H9 (cell line): ENCODE data around the gene C13orf46. TPM values are rescaled to one million over a fixed set of nuclear protein-coding genes. Genes with fewer than 3 reads are reported as not detected.

ENCODE experiments used
- DNase-seq: peaks from one replicate; pipeline ENCODE4 v3.0.0-alpha.2; 2017
- H2AFZ ChIP-seq: one replicate; pipeline ENCODE4 v1.6.1; 2013; ENCODE audit warnings: mild to moderate bottlenecking, low read length, control low read depth, moderate library complexity
- H2AK5ac ChIP-seq: 2 replicates; pipeline ENCODE4 v1.6.1; 2013; ENCODE audit warnings: low read length, control low read depth, mixed read lengths; ENCODE audit not compliant: insufficient read length
- H2BK120ac ChIP-seq: one replicate; pipeline ENCODE4 v1.6.1; 2013; ENCODE audit warnings: low read depth, mild to moderate bottlenecking, low read length, control low read depth, inconsistent platforms; ENCODE audit not compliant: poor library complexity, severe bottlenecking
- H2BK12ac ChIP-seq: 2 replicates; pipeline ENCODE4 v1.6.1; 2013; ENCODE audit warnings: low read length, control low read depth, mixed read lengths, low read depth; ENCODE audit not compliant: insufficient read length
- H2BK15ac ChIP-seq: 2 replicates; pipeline ENCODE4 v1.6.1; 2013; ENCODE audit warnings: low read depth, low read length, control low read depth
- H2BK20ac ChIP-seq: one replicate; pipeline ENCODE4 v1.6.1; 2013; ENCODE audit warnings: low read depth, mild to moderate bottlenecking, low read length, control low read depth, inconsistent platforms; ENCODE audit not compliant: poor library complexity, severe bottlenecking
- H2BK5ac ChIP-seq: 2 replicates; pipeline ENCODE4 v1.6.1; 2013; ENCODE audit warnings: low read length, control low read depth, mixed read lengths; ENCODE audit not compliant: insufficient read length
- H3K14ac ChIP-seq: 2 replicates; pipeline ENCODE4 v1.6.1; 2013; ENCODE audit warnings: low read length, control low read depth; ENCODE audit not compliant: insufficient read depth
- H3K18ac ChIP-seq: 2 replicates; pipeline ENCODE4 v1.6.1; 2013; ENCODE audit warnings: low read depth, mild to moderate bottlenecking, mixed read lengths, low read length, control low read depth; ENCODE audit not compliant: insufficient read length
- H3K23ac ChIP-seq: 2 replicates; pipeline ENCODE4 v1.6.1; 2013; ENCODE audit warnings: low read length, control low read depth, mixed read lengths, low read depth; ENCODE audit not compliant: insufficient read length
- H3K23me2 ChIP-seq: 2 replicates; pipeline ENCODE4 v1.6.1; 2013; ENCODE audit warnings: low read depth, mild to moderate bottlenecking, mixed read lengths, low read length, control low read depth; ENCODE audit not compliant: insufficient read length, poor library complexity, severe bottlenecking
- H3K27ac ChIP-seq: 2 replicates; pipeline ENCODE4 v1.5.1; 2013; ENCODE audit warnings: low read length, control low read depth, mixed read lengths, low read depth; ENCODE audit not compliant: insufficient read length
- H3K27me3 ChIP-seq: 2 replicates; pipeline ENCODE4 v1.6.1; 2013; ENCODE audit warnings: low read length, control low read depth, inconsistent platforms; ENCODE audit not compliant: insufficient read depth
- H3K4ac ChIP-seq: 2 replicates; pipeline ENCODE4 v1.6.1; 2013; ENCODE audit warnings: low read depth, mild to moderate bottlenecking, control low read depth, inconsistent platforms, low read length, moderate library complexity
- H3K4me1 ChIP-seq: 2 replicates; pipeline ENCODE4 v1.6.1; 2013; ENCODE audit warnings: low read length, control low read depth, inconsistent platforms; ENCODE audit not compliant: insufficient read depth
- H3K4me2 ChIP-seq: 2 replicates; pipeline ENCODE4 v1.6.1; 2013; ENCODE audit warnings: low read length, control low read depth, mixed read lengths; ENCODE audit not compliant: insufficient read length, insufficient read depth
- H3K56ac ChIP-seq: 2 replicates; pipeline ENCODE4 v1.6.1; 2013; ENCODE audit warnings: low read depth, mild to moderate bottlenecking, mixed read lengths, low read length, control low read depth; ENCODE audit not compliant: insufficient read length
- H3K79me1 ChIP-seq: 2 replicates; pipeline ENCODE4 v1.6.1; 2013; ENCODE audit warnings: low read depth, mild to moderate bottlenecking, moderate library complexity, low read length, control low read depth, inconsistent platforms; ENCODE audit not compliant: insufficient read depth, poor library complexity, severe bottlenecking
- H3K79me2 ChIP-seq: 2 replicates; pipeline ENCODE4 v1.6.1; 2013; ENCODE audit warnings: low read length, control low read depth, inconsistent platforms; ENCODE audit not compliant: insufficient read depth
- H3K9ac ChIP-seq: 2 replicates; pipeline ENCODE4 v1.6.1; 2013; ENCODE audit warnings: low read length, control low read depth, mixed read lengths; ENCODE audit not compliant: insufficient read length; ENCODE audit errors: extremely low read depth
- H3K9me3 ChIP-seq: one replicate; pipeline ENCODE4 v1.6.1; 2013; ENCODE audit warnings: low read depth, low read length, inconsistent platforms; ENCODE audit not compliant: control insufficient read depth
- H3T11ph ChIP-seq: one replicate; pipeline ENCODE4 v1.6.1; 2013; ENCODE audit warnings: mild to moderate bottlenecking, low read length, control low read depth, inconsistent platforms
- H4K20me1 ChIP-seq: one replicate; pipeline ENCODE4 v1.6.1; 2013; ENCODE audit not compliant: control insufficient read depth, insufficient read length, insufficient read depth
- H4K5ac ChIP-seq: 2 replicates; pipeline ENCODE4 v1.6.1; 2013; ENCODE audit warnings: low read depth, mild to moderate bottlenecking, mixed read lengths, low read length, control low read depth; ENCODE audit not compliant: insufficient read length
- H4K8ac ChIP-seq: replicated peaks from 2 replicates; pipeline ENCODE4 v1.6.1; 2013; ENCODE audit warnings: low read length, control low read depth, mixed read lengths, low read depth; ENCODE audit not compliant: insufficient read length
- H4K91ac ChIP-seq: 2 replicates; pipeline ENCODE4 v1.6.1; 2013; ENCODE audit warnings: low read depth, mild to moderate bottlenecking, moderate library complexity, mixed read lengths, low read length, control low read depth; ENCODE audit not compliant: insufficient read length
- H3K27ac Mint-ChIP-seq, 3 experiments: 2 replicates in 2 of 3; 3 replicates in 1 of 3; pipeline ENCODE4 v1.8.0; 2020 to 2021; ENCODE audit warnings: mixed read lengths in 3 of 3, mild to moderate bottlenecking in 1 of 3, moderate library complexity in 1 of 3
- H3K27me3 Mint-ChIP-seq: 2 replicates; pipeline ENCODE4 v1.8.0; 2021; ENCODE audit warnings: low read depth, mild to moderate bottlenecking, moderate library complexity, mixed read lengths
- H3K36me3 Mint-ChIP-seq, 3 experiments: 2 replicates in 2 of 3; 3 replicates in 1 of 3; pipeline ENCODE4 v1.8.0; 2020 to 2021; ENCODE audit warnings: low read depth in 3 of 3, mixed read lengths in 3 of 3; ENCODE audit not compliant: insufficient read depth in 1 of 3
- H3K4me1 Mint-ChIP-seq, 2 experiments: 2 replicates each; pipeline ENCODE4 v1.8.0; 2020; ENCODE audit warnings: mixed read lengths in 2 of 2
- H3K4me3 Mint-ChIP-seq, 2 experiments: 2 replicates in 1 of 2; 3 replicates in 1 of 2; pipeline ENCODE4 v1.8.0; 2020 to 2021; ENCODE audit warnings: mild to moderate bottlenecking in 2 of 2, mixed read lengths in 2 of 2, moderate library complexity in 1 of 2
- H3K9me3 Mint-ChIP-seq, 2 experiments: 2 replicates in 1 of 2; 3 replicates in 1 of 2; pipeline ENCODE4 v1.8.0; 2020; ENCODE audit warnings: mild to moderate bottlenecking in 2 of 2, mixed read lengths in 2 of 2, moderate library complexity in 1 of 2
- CTCF ChIP-seq: fragments of 200-600 bp; sonication (generic); conservative IDR thresholded peaks from 3 replicates; pipeline ENCODE4 v1.8.0; 2021; ENCODE audit warnings: antibody characterized with exemption, mild to moderate bottlenecking
- WGBS: extraction: QIAGEN DNeasy Blood & Tissue Kit; methylation state at CpG from one replicate; pipeline ENCODE4 v1.1.7; 2013; ENCODE audit warnings: missing lambda C conversion rate, low lambda C conversion rate, mixed read lengths; ENCODE audit not compliant: insufficient read length; ENCODE audit errors: extremely low coverage; 5-methylcytosine and 5-hydroxymethylcytosine counted together
- total RNA-seq: library from RNA; stranded (reverse); gene quantifications from 2 replicates; pipeline ENCODE4 v1.2.1, GENCODE V29; 2021

The C13orf46 gene
- total RNA-seq, 1 experiment from 2014 or later = 0.55 TPM

- Histone ChIP-seq H2BK120ac (no peak overlapping the region), H3K14ac (no peak overlapping the region), H2AK5ac (no peak overlapping the region), H2BK12ac (no peak overlapping the region), H3K4me2 (no peak overlapping the region), H3K79me2 (no peaks in the 10 kb centered on the region), H4K91ac (no peak overlapping the region), H3K23ac (no peak overlapping the region), H3K18ac (no peak overlapping the region), H3K4me1 (no peaks in the 10 kb centered on the region), H4K5ac (no peak overlapping the region), H4K8ac (no peak overlapping the region), H3K23me2 (no peaks in the 10 kb centered on the region), H3K79me1 (no peaks in the 10 kb centered on the region), H2BK5ac (no peak overlapping the region), H3K27me3 (no peaks in the 10 kb centered on the region), H3T11ph (no peak overlapping the region), H3K56ac (no peak overlapping the region), H3K27ac (no peak overlapping the region), H3K4ac (no peak overlapping the region), H3K9me3 (no peaks in the 10 kb centered on the region), H2AFZ (no peak overlapping the region), H3K9ac (no peak overlapping the region), H2BK15ac (no peak overlapping the region), H2BK20ac (no peak overlapping the region), H4K20me1 (no peaks in the 10 kb centered on the region)
- no peak overlapping the region for H3K27ac Mint-ChIP-seq
- TF ChIP-seq CTCF = no peak
- H3K4me1 Mint-ChIP-seq = 0 out of 4 replicates have a peak, but pooled peaks cover 0 to 3% of the 10 kb centered on the region in 2 experiments
- no peak for DNase-seq
- peaks cover 22% of the 10 kb centered on the region for H3K27me3 Mint-ChIP-seq
- H3K36me3 Mint-ChIP-seq = peaks cover 3 to 9% (median 4%) of the 10 kb centered on the region in 3 experiments; a peak in 5 of 7 replicates
- no peak overlapping the region for H3K4me3 Mint-ChIP-seq
- peaks cover 10% of the 10 kb centered on the region in 2 experiments for H3K9me3 Mint-ChIP-seq
- WGBS = no CpG with 5 or more reads among the region's 14 CpGs
Observed at GRCh38 chr13:113917096-113917495, 56.8 kb downstream of the C13orf46 start.
